DMS53 treated with DMSO at 0.1 percent for 48 hours (cell line): ENCODE measurements around the gene TRIM6.
"Not testable (repeated sequence)": the region's sequence is repeated elsewhere in the genome, so short reads cannot be mapped to it uniquely, and the experiment has no call there.

Source experiments
- DNase-seq: peaks from one replicate; lab custom pipeline; 2025; ENCODE audit not compliant: unreplicated experiment; lab: John Stamatoyannopoulos, UW

TRIM6 gene

GRCh38 chr11:5596607-5597201 is at the start of gene TRIM6:
TRIM6 (plus strand) TSS chr11:5596637; CDS start chr11:5596898, 261 bp downstream.
- DNase-seq: peak; percentile 7

- DNase-seq: no peak
Observed at GRCh38 chr11:5547982-5548381, 48.5 kb upstream of the TRIM6 start.

- DNase-seq: no peak
Observed at GRCh38 chr11:5548440-5548839, 48.0 kb upstream of the TRIM6 start, which contains the start of gene OR52H1. OR52H1 (minus strand) TSS chr11:5548540; CDS start chr11:5545505, 3,035 bp downstream.

- no peak for DNase-seq
Observed at GRCh38 chr11:5550440-5551095, 45.9 kb upstream of the TRIM6 start.

GRCh38 chr11:5553343-5553742 is 43.1 kb upstream of the TRIM6 start:
- peak; percentile 39 for DNase-seq

GRCh38 chr11:5556596-5557188 is 39.7 kb upstream of the TRIM6 start:
- no peak for DNase-seq

GRCh38 chr11:5557751-5558150 is 38.7 kb upstream of the TRIM6 start:
- no peak for DNase-seq

GRCh38 chr11:5564259-5565019 is 32.0 kb upstream of the TRIM6 start:
- no peak for DNase-seq

- no peak for DNase-seq
Observed at GRCh38 chr11:5574654-5575053, 21.8 kb upstream of the TRIM6 start.

GRCh38 chr11:5575152-5575551 is 21.3 kb upstream of the TRIM6 start:
- DNase-seq: no peak

GRCh38 chr11:5577101-5577500 is 19.3 kb upstream of the TRIM6 start:
- DNase-seq: no peak

GRCh38 chr11:5580577-5580976 is 15.9 kb upstream of the TRIM6 start, which contains the start of gene OR52B6:
OR52B6 (plus strand) TSS chr11:5580877; CDS start chr11:5580877, 0 bp downstream.
- no peak for DNase-seq

- DNase-seq: no peak
Observed at GRCh38 chr11:5581014-5581413, 15.4 kb upstream of the TRIM6 start.

- DNase-seq: not testable (repeated sequence)
Observed at GRCh38 chr11:5584458-5584857, 12.0 kb upstream of the TRIM6 start.

GRCh38 chr11:5589906-5590305 is 6.5 kb upstream of the TRIM6 start:
- not testable (repeated sequence) for DNase-seq

- DNase-seq: no peak
Observed at GRCh38 chr11:5591613-5592012, 4.8 kb upstream of the TRIM6 start.

- no peak for DNase-seq
Observed at GRCh38 chr11:5592615-5593014, 3.8 kb upstream of the TRIM6 start.

- DNase-seq: no peak
Observed at GRCh38 chr11:5593146-5593545, 3.3 kb upstream of the TRIM6 start.

- no peak for DNase-seq
Observed at GRCh38 chr11:5597953-5598352, 1.5 kb downstream of the TRIM6 start.

- DNase-seq: peak; percentile 13
Observed at GRCh38 chr11:5600374-5600851, 4.0 kb downstream of the TRIM6 start.

- not testable (repeated sequence) for DNase-seq
Observed at GRCh38 chr11:5602791-5603190, 6.4 kb downstream of the TRIM6 start.
